Measurements from ENCODE around the gene TRAPPC3L. TPM values are rescaled to one million over a fixed set of nuclear protein-coding genes. Genes with fewer than 3 reads are reported as not detected.

The TRAPPC3L gene
- total RNA-seq, 1 experiment from 2014 or later = not detected

DNA sequence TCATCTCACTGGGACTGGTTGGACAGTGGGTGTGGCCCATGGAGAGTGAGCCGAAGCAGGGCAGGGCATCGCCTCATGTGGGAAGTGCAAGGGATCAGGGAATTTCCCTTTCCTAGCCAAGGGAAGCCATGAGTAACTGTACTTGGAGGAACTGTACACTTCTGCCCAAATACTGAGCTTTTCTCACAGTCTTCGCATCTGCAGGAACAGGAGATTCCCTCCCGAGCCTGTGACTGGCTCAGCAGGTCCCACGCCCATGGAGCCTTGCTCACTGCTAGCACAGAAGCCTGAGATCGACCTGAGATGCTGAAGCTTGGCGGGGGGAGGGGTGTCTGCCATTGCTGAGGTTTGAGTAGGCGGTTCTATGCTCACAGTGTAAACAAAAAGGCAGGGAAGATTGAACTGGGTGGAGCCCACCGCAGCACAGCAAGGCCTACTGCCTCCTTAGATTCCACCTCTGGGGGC, 44.5 kb downstream of the TRAPPC3L start:
- Histone ChIP-seq H3K9me3 (ENCODE audit: control insufficient read depth in 1 of 2, insufficient read depth in 1 of 2, low read depth in 1 of 2, low read length in 2 of 2) (no peaks in the 10 kb centered on the region), H4K20me1 (ENCODE audit: insufficient read depth) (no peaks in the 10 kb centered on the region), H3K4me1 (ENCODE audit: control insufficient read depth in 1 of 2, insufficient read depth in 2 of 2, low read length in 2 of 2) (no peaks in the 10 kb centered on the region), H3K27me3 (ENCODE audit: insufficient read depth, low read length) (no peaks in the 10 kb centered on the region), H3K9ac (ENCODE audit: low read length) (no peak overlapping the region), H3K4me3 (replicated peaks in 1 of 2; ENCODE audit: low read depth in 1 of 2, low read length in 2 of 2) (no peak overlapping the region), H3K79me2 (ENCODE audit: insufficient read depth, low read length) (no peaks in the 10 kb centered on the region), H3K36me3 (ENCODE audit: control insufficient read depth in 1 of 2, insufficient read depth in 2 of 2, low read length in 2 of 2) (no peaks in the 10 kb centered on the region), H3K27ac (ENCODE audit: low read depth, low read length) (no peak overlapping the region), H3K9me2 (ENCODE audit: insufficient read depth) (no peaks in the 10 kb centered on the region), H2AFZ (ENCODE audit: low read depth, low read length, poor library complexity, severe bottlenecking) (no peak overlapping the region), H3K4me2 (ENCODE audit: low read length) (no peak overlapping the region)
- TF ChIP-seq EGR1 (IDR thresholded peaks at IDR 0.05; ENCODE audit: low read depth) (no peak), EZH2phosphoT487 (IDR thresholded peaks at IDR 0.05; ENCODE audit: borderline replicate concordance) (no peak), SRF (IDR thresholded peaks at IDR 0.05; ENCODE audit: low read depth) (no peak), TCF7L2 (IDR thresholded peaks at IDR 0.05; ENCODE audit: borderline replicate concordance, extremely low read depth, insufficient read depth, insufficient read length) (no peak), CEBPB (IDR thresholded peaks at IDR 0.05; ENCODE audit: low read depth) (no peak), REST (IDR thresholded peaks at IDR 0.05; ENCODE audit: low read depth) (no peak), JUND (IDR thresholded peaks at IDR 0.05) (no peak), ZFX (IDR thresholded peaks at IDR 0.05) (no peak), SP1 (IDR thresholded peaks at IDR 0.05; ENCODE audit: low read depth) (no peak), RAD21 (IDR thresholded peaks at IDR 0.05; ENCODE audit: low read depth) (no peak), POLR2AphosphoS5 (IDR thresholded peaks at IDR 0.05; ENCODE audit: low read depth, low read length) (no peak)
- TF ChIP-seq, protein P1, sequence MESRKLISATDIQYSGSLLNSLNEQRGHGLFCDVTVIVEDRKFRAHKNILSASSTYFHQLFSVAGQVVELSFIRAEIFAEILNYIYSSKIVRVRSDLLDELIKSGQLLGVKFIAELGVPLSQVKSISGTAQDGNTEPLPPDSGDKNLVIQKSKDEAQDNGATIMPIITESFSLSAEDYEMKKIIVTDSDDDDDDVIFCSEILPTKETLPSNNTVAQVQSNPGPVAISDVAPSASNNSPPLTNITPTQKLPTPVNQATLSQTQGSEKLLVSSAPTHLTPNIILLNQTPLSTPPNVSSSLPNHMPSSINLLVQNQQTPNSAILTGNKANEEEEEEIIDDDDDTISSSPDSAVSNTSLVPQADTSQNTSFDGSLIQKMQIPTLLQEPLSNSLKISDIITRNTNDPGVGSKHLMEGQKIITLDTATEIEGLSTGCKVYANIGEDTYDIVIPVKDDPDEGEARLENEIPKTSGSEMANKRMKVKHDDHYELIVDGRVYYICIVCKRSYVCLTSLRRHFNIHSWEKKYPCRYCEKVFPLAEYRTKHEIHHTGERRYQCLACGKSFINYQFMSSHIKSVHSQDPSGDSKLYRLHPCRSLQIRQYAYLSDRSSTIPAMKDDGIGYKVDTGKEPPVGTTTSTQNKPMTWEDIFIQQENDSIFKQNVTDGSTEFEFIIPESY (IDR thresholded peaks at IDR 0.05; ENCODE audit: extremely low read depth, insufficient replicate concordance, low read length) = no peak
- TF ChIP-seq, protein P2, sequence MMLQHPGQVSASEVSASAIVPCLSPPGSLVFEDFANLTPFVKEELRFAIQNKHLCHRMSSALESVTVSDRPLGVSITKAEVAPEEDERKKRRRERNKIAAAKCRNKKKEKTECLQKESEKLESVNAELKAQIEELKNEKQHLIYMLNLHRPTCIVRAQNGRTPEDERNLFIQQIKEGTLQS (IDR thresholded peaks at IDR 0.05) = no peak
- TF ChIP-seq, protein P3, sequence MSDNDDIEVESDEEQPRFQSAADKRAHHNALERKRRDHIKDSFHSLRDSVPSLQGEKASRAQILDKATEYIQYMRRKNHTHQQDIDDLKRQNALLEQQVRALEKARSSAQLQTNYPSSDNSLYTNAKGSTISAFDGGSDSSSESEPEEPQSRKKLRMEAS (IDR thresholded peaks at IDR 0.05) = no peak
- POLR2A ChIA-PET = no interaction called here
- DNase-seq (ENCODE audit: low read depth, low spot score) = no peak
- RAD21 ChIA-PET (ENCODE audit: low non-redundant PET in 1 of 2, low total read pairs in 2 of 2, uncharacterized antibody in 2 of 2, unreplicated experiment in 2 of 2) = no interaction called here
- BruUV-seq (replicated peaks) = no TSS peak
- no peak for ATAC-seq
- intact Hi-C loops (cut with micrococcal nuclease) = no loop called here
- CTCF ChIA-PET = no interaction called here

Data from HCT116 (cell line).